Muscle of back (tissue), 11 donors: Measurements from ENCODE around the gene CD2. TPM values are rescaled to one million over a fixed set of nuclear protein-coding genes. Genes with fewer than 3 reads are reported as not detected.

Experiments
- DNase-seq, 3 donors: peaks; one replicate each; pipeline versions ENCODE4 v3.0.0 to v3.0.0-alpha.2; 2013
- polyA plus RNA-seq, 10 donors: library from polyadenylated mRNA; unstranded; fragments of 120-200 nt; gene quantifications; one replicate each; pipeline ENCODE4 v1.2.1, GENCODE V29; 2013; ENCODE audit not compliant: insufficient read length in 10 of 10

CD2 gene
- polyA plus RNA-seq, 10 donors = 0.17 to 10.1 (median 0.56) TPM

GRCh38 chr1:116775116-116775752 lies 21.0 kb downstream of the CD2 start:
- no peak for DNase-seq

- DNase-seq = peak; percentile 34 to 81 (median 64)
Measured at GRCh38 chr1:116777831-116778830, 23.9 kb downstream of the CD2 start.

GRCh38 chr1:116781034-116781433 lies 26.8 kb downstream of the CD2 start:
- DNase-seq = no peak

- DNase-seq = no peak
Measured at GRCh38 chr1:116785006-116785405, 30.8 kb downstream of the CD2 start.

GRCh38 chr1:116786049-116786448 lies 31.8 kb downstream of the CD2 start:
- no peak for DNase-seq

GRCh38 chr1:116791727-116792126 lies 37.5 kb downstream of the CD2 start:
- no peak for DNase-seq

GRCh38 chr1:116793357-116793935 lies 39.2 kb downstream of the CD2 start:
- no peak for DNase-seq

GRCh38 chr1:116794371-116794770 lies 40.1 kb downstream of the CD2 start:
- no peak for DNase-seq

- no peak for DNase-seq
Measured at GRCh38 chr1:116794804-116795481, 40.7 kb downstream of the CD2 start.

- no peak for DNase-seq
Measured at GRCh38 chr1:116795482-116795829, 41.2 kb downstream of the CD2 start.

GRCh38 chr1:116804736-116805135 lies 50.5 kb downstream of the CD2 start:
- DNase-seq = no peak

GRCh38 chr1:116805398-116805797 lies 51.2 kb downstream of the CD2 start:
- no peak for DNase-seq

- DNase-seq = peak; percentile 41 to 67 (median 59)
Measured at GRCh38 chr1:116806245-116806644, 52.0 kb downstream of the CD2 start.

- no peak for DNase-seq
Measured at GRCh38 chr1:116806671-116807070, 52.4 kb downstream of the CD2 start.

- DNase-seq = no peak
Measured at GRCh38 chr1:116807394-116808199, 53.4 kb downstream of the CD2 start.

GRCh38 chr1:116808200-116808847 lies 54.1 kb downstream of the CD2 start:
- no peak for DNase-seq

GRCh38 chr1:116808848-116809508 lies 54.7 kb downstream of the CD2 start:
- DNase-seq = no peak

GRCh38 chr1:116811321-116811720 lies 57.1 kb downstream of the CD2 start:
- DNase-seq = no peak

GRCh38 chr1:116814926-116815723 lies 60.9 kb downstream of the CD2 start:
- DNase-seq = no peak
